Measurements from ENCODE around the gene PNKD. TPM values are rescaled to one million over a fixed set of nuclear protein-coding genes. Genes with fewer than 3 reads are reported as not detected.

Gene PNKD
- total and polyA plus RNA-seq, 7 donors: 31.5 to 86.9 (median 54.5) TPM

DNA sequence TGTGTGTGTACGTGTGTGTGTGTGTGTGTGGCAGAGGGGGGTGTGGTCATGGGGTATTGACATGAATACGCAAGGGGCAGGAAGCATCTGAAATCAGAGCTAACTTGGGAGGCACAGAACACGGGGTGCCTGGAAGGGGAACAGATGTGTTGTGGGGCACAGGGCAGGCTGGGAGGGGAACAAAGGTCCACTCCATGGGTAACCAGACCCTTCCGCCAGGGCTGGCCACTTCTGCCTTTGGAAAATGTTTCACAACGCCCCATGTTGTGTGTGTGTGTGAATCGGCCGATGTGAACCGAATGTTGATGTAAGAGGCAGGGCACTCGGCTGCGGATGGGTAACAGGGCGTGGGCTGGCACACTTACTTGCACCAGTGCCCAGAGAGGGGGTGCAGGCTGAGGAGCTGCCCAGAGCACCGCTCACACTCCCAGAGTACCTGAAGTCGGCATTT, 111.6 kb downstream of the PNKD start, which contains the start of gene SLC11A1:
SLC11A1 (plus strand) TSS at position 358 of the 451 bp plus-strand sequence. CDS start 96 bp downstream, outside the sequence.
- 66 to 73% (median 68%) methylated on average over 13 of the region's 13 CpGs for WGBS, 3 donors
- H3K4me1 ChIP-seq: no peaks in the 10 kb centered on the region
- DNase-seq (peak; percentile 46 to 69), ATAC-seq (peak in 3 of 4 donors; percentile 34 to 47 (median 46))
- no peaks in the 10 kb centered on the region for H3K9me3 ChIP-seq
- H3K36me3 ChIP-seq (ENCODE audit: insufficient read depth in 1 of 2, low read depth in 1 of 2): no peaks in the 10 kb centered on the region
- no peaks in the 10 kb centered on the region for H3K27me3 ChIP-seq (ENCODE audit: insufficient read depth in 3 of 3, low read length in 2 of 3)
- no peak within 1 kb of the TSS for H3K27ac ChIP-seq
- intact Hi-C loops (cut with DNase I): no loop called here
- TF ChIP-seq, protein P1, sequence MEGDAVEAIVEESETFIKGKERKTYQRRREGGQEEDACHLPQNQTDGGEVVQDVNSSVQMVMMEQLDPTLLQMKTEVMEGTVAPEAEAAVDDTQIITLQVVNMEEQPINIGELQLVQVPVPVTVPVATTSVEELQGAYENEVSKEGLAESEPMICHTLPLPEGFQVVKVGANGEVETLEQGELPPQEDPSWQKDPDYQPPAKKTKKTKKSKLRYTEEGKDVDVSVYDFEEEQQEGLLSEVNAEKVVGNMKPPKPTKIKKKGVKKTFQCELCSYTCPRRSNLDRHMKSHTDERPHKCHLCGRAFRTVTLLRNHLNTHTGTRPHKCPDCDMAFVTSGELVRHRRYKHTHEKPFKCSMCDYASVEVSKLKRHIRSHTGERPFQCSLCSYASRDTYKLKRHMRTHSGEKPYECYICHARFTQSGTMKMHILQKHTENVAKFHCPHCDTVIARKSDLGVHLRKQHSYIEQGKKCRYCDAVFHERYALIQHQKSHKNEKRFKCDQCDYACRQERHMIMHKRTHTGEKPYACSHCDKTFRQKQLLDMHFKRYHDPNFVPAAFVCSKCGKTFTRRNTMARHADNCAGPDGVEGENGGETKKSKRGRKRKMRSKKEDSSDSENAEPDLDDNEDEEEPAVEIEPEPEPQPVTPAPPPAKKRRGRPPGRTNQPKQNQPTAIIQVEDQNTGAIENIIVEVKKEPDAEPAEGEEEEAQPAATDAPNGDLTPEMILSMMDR (IDR thresholded peaks at IDR 0.05): no peak
- no peak within 1 kb of the TSS for H3K4me3 ChIP-seq

DNA sequence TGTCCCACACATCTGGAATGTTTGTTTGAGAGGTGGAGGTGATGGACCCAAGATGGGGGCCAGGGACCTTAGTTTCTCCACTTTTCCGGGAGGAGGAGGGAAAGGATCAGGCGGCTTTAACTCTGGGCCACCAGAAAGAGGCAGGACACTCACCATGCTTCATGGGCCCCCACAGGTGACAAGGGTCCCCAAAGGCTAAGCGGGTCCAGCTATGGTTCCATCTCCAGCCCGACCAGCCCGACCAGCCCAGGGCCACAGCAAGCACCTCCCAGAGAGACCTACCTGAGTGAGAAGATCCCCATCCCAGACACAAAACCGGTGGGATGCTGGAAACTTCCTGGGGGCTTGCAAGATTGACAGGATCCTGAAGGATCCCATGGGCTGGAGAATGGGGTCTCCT, 112.5 kb downstream of the PNKD start:
- no peaks in the 10 kb centered on the region for H3K4me1 ChIP-seq
- H3K27me3 ChIP-seq (ENCODE audit: insufficient read depth in 3 of 3, low read length in 2 of 3): no peaks in the 10 kb centered on the region
- TF ChIP-seq, protein P1 (IDR thresholded peaks at IDR 0.05): no peak
- no peaks in the 10 kb centered on the region for H3K9me3 ChIP-seq
- H3K27ac ChIP-seq: no peak overlapping the region
- intact Hi-C loops (cut with DNase I): no loop called here
- H3K36me3 ChIP-seq (ENCODE audit: insufficient read depth in 1 of 2, low read depth in 1 of 2): no peaks in the 10 kb centered on the region
- WGBS, 3 donors: 89 to 91% (median 90%) methylated on average over 6 of the region's 6 CpGs
- ATAC-seq (no peak), DNase-seq (no peak)
- H3K4me3 ChIP-seq: no peak overlapping the region

GRCh38 chr2:218383892-218384519, 113.7 kb downstream of the PNKD start:
- intact Hi-C loops (cut with DNase I): no loop called here
- Histone ChIP-seq H3K9me3 (no peaks in the 10 kb centered on the region), H3K36me3 (ENCODE audit: insufficient read depth in 1 of 2, low read depth in 1 of 2) (no peaks in the 10 kb centered on the region), H3K4me1 (no peaks in the 10 kb centered on the region), H3K27me3 (ENCODE audit: insufficient read depth in 3 of 3, low read length in 2 of 3) (no peaks in the 10 kb centered on the region), H3K27ac (no peak overlapping the region), H3K4me3 (no peak overlapping the region)
- ATAC-seq (peak in 2 of 4 donors; percentile 32 to 58), DNase-seq (no peak)
- TF ChIP-seq, protein P1 (IDR thresholded peaks at IDR 0.05): no peak
- WGBS, 3 donors: 80 to 89% (median 83%) methylated on average over 10 of the region's 10 CpGs

DNA sequence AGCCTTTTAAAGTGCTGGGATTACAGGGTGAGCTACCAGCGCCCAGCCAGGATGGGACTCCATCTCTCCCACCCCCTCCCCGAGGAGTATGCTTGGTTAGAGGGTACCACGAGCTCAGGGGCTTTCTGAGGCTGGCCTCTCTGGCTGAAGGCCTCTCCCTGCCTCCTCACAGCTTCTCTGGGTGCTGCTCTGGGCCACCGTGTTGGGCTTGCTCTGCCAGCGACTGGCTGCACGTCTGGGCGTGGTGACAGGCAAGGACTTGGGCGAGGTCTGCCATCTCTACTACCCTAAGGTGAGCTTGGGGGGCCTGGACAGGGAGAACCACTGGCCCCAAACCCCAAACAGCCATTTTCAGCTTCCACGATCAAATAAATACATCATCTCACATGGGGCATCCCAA, 114.7 kb downstream of the PNKD start:
- TF ChIP-seq, protein P1 (IDR thresholded peaks at IDR 0.05): no peak
- H3K4me1 ChIP-seq: no peaks in the 10 kb centered on the region

More for the DNA sequence above, 114.7 kb downstream of the PNKD start:
- Histone ChIP-seq H3K9me3 (no peaks in the 10 kb centered on the region), H3K4me3 (no peak overlapping the region), H3K27ac (no peak overlapping the region), H3K27me3 (ENCODE audit: insufficient read depth in 3 of 3, low read length in 2 of 3) (no peaks in the 10 kb centered on the region), H3K36me3 (ENCODE audit: insufficient read depth in 1 of 2, low read depth in 1 of 2) (no peaks in the 10 kb centered on the region)
- ATAC-seq: no peak
- intact Hi-C loops (cut with DNase I): no loop called here
- no peak for DNase-seq
- 79 to 86% (median 80%) methylated on average over 9 of the region's 9 CpGs for WGBS, 3 donors

Data from psoas muscle (tissue), 8 donors.